ENCODE data around the gene BYSL.

GRCh38 chr6:41966961-41967311 is 45.6 kb downstream of the BYSL start:
- TF ChIP-seq CTCF (IDR thresholded peaks at IDR 0.05) (no peak), EZH2 (IDR thresholded peaks at IDR 0.05) (no peak)
